Airway epithelial cell (primary cell): ENCODE results near the gene EFCC1. TPM values are rescaled to one million over a fixed set of nuclear protein-coding genes. Genes with fewer than 3 reads are reported as not detected.

Source experiments
- total RNA-seq: library from RNA; depleted of rRNA; stranded (reverse); fragments of >200 nt; gene quantifications from 2 replicates; pipeline ENCODE4 v1.2.3, GENCODE V29; 2015

The EFCC1 gene
- not detected in 2 replicates for total RNA-seq

GRCh38 chr3:129001101-129001805, at the start of gene EFCC1:
TSS of gene EFCC1 (plus strand) at chr3:129001304. CDS start at chr3:129001629, 325 bp downstream.

GRCh38 chr3:128993461-128994172, 7.5 kb upstream of the EFCC1 start, which contains the start of gene CFAP92:
TSS of gene CFAP92 (minus strand) at chr3:128994076. CDS start at chr3:128993304, 772 bp downstream.

GRCh38 chr3:129060276-129061022, 59.3 kb downstream of the EFCC1 start, which contains the start of gene GP9:
TSS of gene GP9 (plus strand) at chr3:129060779. CDS start at chr3:129061740, 961 bp downstream.

Other genes starting within 250 kb of the EFCC1 start
- 27.6 and 37.7 TPM in 2 replicates for gene ACAD9, start 121.7 kb upstream of the EFCC1 start, total RNA-seq
- 0.19 and 0.63 TPM in 2 replicates for gene CFAP92, start 7.2 kb upstream of the EFCC1 start, total RNA-seq
- gene GP9, start 59.5 kb downstream of the EFCC1 start, total RNA-seq: not detected in 2 replicates
- 10.5 and 15.4 TPM in 2 replicates for gene RAB43, start 120.5 kb downstream of the EFCC1 start, total RNA-seq
- 18.0 and 20.2 TPM in 2 replicates for gene ISY1, start 159.8 kb downstream of the EFCC1 start, total RNA-seq
- gene CNBP, start 182.6 kb downstream of the EFCC1 start, total RNA-seq: 313 and 341 TPM in 2 replicates
- 117 and 128 TPM in 2 replicates for gene COPG1, start 248.3 kb downstream of the EFCC1 start, total RNA-seq